ENCODE measurements around the gene ZFHX3. TPM values are rescaled to one million over a fixed set of nuclear protein-coding genes. Genes with fewer than 3 reads are reported as not detected.

Gene ZFHX3
- total RNA-seq, 1 experiment from 2014 or later = 1.5 TPM

DNA sequence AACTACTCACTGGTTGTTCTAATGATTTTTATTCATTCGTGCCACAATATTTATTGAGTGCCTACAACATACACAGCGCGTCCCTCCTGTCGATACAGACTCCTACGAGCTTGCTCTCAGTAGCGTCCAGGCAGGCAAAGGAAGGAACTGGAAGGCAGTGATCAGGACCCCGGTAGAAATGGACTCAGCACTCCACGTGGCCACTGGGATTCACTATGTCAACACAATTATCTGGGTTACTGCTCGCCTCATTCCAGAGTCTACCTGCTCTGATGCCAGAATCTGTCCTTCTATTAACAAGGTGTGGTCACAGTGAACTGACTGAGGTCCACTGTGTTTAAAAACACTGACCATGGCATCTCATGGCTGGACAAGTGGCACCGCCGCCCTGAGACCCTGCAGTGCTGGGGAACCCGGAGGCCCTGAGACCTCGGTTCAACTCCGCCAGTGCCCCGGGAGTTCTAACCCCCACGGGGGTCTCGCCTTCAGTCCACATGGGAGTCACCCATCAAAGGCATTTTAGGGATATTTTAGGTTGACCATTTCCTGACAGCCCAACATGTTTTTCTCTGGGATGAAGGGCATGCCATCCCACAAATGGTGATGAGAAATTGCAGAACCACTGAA lies 71.4 kb downstream of the ZFHX3 start:
- Histone ChIP-seq H3K56ac (ENCODE audit: insufficient read length, low read depth, low read length) (no peak overlapping the region), H2AFZ (ENCODE audit: low read length) (no peak overlapping the region), H3K79me2 (ENCODE audit: insufficient read depth, low read length) (no peaks in the 10 kb centered on the region), H4K5ac (ENCODE audit: insufficient read length, low read depth, low read length) (no peak overlapping the region), H3K27me3 (ENCODE audit: insufficient read depth, low read length) (no peaks in the 10 kb centered on the region), H3K9me3 (ENCODE audit: control insufficient read depth, low read depth, low read length) (no peaks in the 10 kb centered on the region), H3K4ac (ENCODE audit: low read depth, low read length) (no peak overlapping the region), H3K4me2 (ENCODE audit: insufficient read depth, insufficient read length, low read length) (no peak overlapping the region), H3K18ac (ENCODE audit: insufficient read length, low read depth, low read length) (no peak overlapping the region), H3K79me1 (ENCODE audit: insufficient read depth, low read depth, low read length, poor library complexity, severe bottlenecking) (no peaks in the 10 kb centered on the region), H2BK12ac (ENCODE audit: insufficient read length, low read depth, low read length) (no peak overlapping the region), H4K8ac (replicated peaks; ENCODE audit: insufficient read length, low read depth, low read length) (no peak overlapping the region), H3K23me2 (ENCODE audit: insufficient read length, low read depth, low read length, poor library complexity, severe bottlenecking) (no peaks in the 10 kb centered on the region), H3K27ac (ENCODE audit: insufficient read length, low read depth, low read length) (no peak overlapping the region), H4K91ac (ENCODE audit: insufficient read length, low read depth, low read length) (no peak overlapping the region), H3K4me1 (ENCODE audit: insufficient read depth, low read length) (no peaks in the 10 kb centered on the region), H2BK5ac (ENCODE audit: insufficient read length, low read length) (no peak overlapping the region), H3K14ac (ENCODE audit: insufficient read depth, low read length) (no peak overlapping the region), H4K20me1 (ENCODE audit: control insufficient read depth, insufficient read depth, insufficient read length) (no peaks in the 10 kb centered on the region), H2BK20ac (ENCODE audit: low read depth, low read length, poor library complexity, severe bottlenecking) (no peak overlapping the region), H2AK5ac (ENCODE audit: insufficient read length, low read length) (no peak overlapping the region), H3T11ph (ENCODE audit: low read length) (no peak overlapping the region), H3K9ac (ENCODE audit: extremely low read depth, insufficient read length, low read length) (no peak overlapping the region), H2BK15ac (ENCODE audit: low read depth, low read length) (no peak overlapping the region), H2BK120ac (ENCODE audit: low read depth, low read length, poor library complexity, severe bottlenecking) (no peak overlapping the region), H3K23ac (ENCODE audit: insufficient read length, low read depth, low read length) (no peak overlapping the region)
- TF ChIP-seq, protein P1, sequence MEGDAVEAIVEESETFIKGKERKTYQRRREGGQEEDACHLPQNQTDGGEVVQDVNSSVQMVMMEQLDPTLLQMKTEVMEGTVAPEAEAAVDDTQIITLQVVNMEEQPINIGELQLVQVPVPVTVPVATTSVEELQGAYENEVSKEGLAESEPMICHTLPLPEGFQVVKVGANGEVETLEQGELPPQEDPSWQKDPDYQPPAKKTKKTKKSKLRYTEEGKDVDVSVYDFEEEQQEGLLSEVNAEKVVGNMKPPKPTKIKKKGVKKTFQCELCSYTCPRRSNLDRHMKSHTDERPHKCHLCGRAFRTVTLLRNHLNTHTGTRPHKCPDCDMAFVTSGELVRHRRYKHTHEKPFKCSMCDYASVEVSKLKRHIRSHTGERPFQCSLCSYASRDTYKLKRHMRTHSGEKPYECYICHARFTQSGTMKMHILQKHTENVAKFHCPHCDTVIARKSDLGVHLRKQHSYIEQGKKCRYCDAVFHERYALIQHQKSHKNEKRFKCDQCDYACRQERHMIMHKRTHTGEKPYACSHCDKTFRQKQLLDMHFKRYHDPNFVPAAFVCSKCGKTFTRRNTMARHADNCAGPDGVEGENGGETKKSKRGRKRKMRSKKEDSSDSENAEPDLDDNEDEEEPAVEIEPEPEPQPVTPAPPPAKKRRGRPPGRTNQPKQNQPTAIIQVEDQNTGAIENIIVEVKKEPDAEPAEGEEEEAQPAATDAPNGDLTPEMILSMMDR (conservative IDR thresholded peaks at IDR 0.05) = no peak
- no peak overlapping the region for H3K27ac Mint-ChIP-seq
- WGBS (ENCODE audit: extremely low coverage, insufficient read length, low lambda C conversion rate) = no CpG with 5 or more reads among the region's 17 CpGs
- no peak for DNase-seq
- H3K9me3 Mint-ChIP-seq = no peaks in the 10 kb centered on the region
- no peaks in the 10 kb centered on the region for H3K36me3 Mint-ChIP-seq (ENCODE audit: insufficient read depth in 1 of 3, low read depth in 3 of 3)
- H3K4me1 Mint-ChIP-seq = no peaks in the 10 kb centered on the region
- H3K4me3 Mint-ChIP-seq = no peak overlapping the region
- peaks cover 14% of the 10 kb centered on the region for H3K27me3 Mint-ChIP-seq (ENCODE audit: low read depth)

Data from H9 (cell line).